GF-D8 (cell line): ENCODE results near the gene LSM7.

Source experiments
- DNase-seq: peaks from one replicate; lab custom pipeline; 2025; lab: John Stamatoyannopoulos, UW

Gene LSM7

DNA sequence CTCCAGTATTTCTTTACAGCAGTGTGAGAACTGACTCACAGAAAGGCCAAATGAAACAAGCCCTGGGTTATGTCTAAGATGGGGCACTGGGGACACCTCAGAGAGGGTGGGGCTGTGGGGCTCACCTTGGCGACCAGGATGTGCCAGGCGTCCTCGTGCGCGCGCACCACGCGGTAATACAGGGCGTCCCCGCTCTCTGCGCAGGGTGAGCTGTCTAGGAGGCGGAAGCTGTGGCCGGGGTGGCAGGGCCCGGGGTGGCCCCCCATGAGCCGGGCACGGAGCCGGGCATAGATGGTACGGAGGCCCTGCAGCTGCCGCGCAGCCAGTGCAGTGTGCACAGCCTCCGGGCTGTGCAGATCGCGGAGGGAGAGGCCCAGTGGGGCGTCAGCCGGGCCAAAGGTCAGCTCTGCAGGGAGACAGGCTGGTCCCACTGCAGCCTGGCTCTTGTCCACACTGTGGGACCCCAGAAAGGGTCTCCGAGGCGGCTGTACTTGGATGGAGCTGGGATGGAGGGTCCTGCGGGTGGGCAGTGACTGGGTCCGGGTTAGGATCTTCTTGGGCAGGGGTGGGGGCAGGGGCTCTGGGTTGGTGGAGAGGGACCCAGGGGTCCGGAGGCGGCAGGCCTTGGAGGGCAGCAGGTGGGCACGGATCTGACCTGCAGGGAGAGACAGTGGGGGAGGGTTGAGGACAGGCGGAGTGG is 49.8 kb downstream of the LSM7 start:
- no peak for DNase-seq

DNA sequence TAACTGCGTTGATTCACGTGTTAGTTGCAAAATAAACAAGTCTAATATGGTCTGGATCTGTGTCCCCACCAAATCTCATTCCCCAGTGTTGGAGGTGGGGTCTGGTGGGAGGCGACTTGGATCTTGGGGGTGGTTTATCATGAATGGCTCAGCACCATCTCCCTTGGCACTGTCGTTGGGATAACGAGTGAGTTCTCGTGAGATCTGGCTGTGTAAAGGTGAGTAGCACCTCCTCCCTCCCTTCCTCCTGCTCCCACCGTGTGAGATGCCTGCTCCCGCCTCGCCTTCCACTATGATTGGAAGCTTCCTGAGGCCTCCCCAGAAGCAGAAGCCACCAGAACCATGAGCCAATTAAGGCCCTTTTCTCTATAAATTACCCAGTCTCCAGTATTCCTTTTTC is 51.2 kb downstream of the LSM7 start:
- no peak for DNase-seq

DNA sequence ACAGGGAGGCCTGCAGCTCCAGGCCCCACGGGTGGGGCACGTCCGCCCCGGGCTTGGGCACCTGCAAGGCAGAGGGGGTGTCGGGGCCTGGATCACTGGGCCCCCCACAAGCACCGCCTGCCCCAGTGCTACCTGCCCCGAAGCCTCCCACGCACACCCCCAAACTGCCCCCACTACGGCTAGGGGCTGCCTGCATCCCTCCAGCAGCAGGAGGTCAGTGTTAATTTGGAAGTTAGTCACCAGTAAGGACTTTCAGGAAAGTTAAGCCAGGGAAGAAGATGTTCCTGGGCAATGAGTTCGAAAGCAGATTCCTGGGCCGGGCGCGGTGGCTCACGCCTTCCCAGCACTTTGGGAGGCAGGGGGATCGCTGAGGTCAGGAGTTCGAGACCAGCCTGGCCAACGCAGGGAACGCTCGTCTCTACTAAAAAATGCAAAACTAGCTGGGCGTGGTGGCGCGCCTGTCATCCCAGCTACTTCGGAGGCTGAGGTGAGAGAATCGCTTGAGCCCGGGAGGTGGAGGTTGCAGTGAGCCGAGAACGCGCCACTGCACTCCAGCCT is 51.9 kb downstream of the LSM7 start:
- DNase-seq, result no peak

DNA sequence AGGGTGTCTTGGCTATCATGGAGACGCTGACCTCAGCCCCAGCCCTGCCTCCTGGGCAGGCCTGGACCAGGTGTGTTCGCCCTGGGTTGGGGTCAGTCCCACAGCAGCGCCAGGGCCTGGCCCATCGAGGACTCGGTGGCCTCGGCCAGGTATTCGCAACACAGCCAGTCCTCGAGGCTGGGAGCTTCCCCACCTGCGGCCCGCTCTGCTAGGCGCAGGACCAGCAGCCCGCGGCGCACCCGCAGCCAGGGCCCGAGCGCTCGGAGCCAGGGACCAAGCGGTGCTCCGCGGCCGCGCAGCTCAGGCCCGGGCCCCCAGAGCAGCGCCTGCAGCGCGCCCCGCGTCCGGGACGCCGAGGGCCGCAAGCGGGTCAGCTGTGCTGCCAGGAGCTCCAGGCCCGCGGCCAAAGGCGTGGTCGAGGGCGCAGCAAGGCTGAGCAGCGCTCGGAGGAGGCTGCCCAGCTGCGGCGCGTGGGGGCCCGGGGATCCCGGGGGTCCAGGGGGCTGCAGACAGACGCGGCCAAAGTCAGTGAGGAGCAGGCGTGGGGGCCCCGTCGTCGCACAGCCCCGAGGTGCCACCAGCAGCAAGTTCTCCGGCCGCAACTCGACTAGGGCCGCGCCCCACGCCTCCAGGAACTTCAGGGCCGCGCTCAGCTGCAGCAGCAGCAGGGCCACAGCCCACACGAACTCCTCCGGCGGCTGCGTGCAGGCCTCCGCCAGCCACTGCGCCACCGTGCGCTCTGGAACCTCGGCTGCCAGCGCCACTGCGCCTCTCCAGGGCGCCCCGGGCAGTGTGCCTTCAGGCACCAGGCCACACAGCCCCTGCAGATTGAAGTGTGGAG is 52.6 kb downstream of the LSM7 start:
- DNase-seq, result no peak

DNA sequence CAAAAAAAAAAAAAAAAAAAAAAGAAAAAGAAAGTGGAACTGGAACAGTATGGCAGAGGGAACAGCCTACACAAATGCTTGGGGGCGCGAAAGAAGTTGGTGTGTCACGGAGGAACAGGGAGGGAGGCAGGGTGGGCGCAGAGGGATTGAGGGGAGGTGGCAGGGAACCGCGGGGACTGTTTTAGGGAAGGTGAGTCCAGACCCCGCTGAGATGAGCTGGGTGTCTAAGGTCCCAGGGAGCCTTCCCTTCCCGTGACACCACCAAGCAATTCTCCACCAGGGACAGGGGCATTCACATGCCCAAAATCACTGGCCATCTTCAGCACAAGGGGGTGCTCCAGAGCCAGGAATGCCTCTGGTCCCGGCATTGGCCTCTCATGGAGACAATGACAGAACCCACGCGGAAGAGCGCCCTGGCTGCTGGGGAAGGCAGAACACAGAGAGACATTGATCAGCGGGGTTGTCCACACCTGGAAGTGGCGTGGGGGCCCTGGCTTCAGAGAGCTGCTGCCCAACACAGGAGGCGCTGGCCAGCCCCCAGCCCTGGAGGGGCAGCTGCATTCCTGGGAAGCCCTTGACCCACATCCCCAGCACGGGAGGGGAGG is 53.4 kb downstream of the LSM7 start:
- peak; percentile 23 for DNase-seq

DNA sequence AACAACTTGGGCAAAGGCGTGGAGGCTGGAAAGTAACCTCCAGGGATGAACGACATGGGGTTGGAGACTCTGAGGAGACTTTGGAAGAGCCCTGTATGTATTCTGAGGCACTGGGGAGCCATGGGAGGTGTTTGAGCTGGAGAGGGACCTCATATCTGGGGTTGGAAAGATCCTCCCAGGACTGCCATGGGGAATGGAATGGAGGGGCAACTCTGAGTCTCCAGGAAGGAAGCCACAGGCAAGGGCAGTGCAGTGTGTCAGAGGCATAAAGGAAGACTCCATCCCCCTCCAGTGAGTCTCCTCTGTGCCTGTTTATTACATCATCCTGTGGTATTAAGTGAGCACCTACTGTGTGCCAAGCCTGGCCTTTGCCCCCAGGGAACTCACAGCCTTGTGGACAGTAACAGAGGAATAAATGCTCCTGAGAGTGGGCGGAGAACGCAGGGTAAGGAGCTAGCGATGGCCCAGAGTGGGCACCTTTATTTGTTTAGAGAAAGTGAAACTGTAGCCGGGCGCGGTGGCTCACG is 54.1 kb downstream of the LSM7 start:
- no peak for DNase-seq

DNA sequence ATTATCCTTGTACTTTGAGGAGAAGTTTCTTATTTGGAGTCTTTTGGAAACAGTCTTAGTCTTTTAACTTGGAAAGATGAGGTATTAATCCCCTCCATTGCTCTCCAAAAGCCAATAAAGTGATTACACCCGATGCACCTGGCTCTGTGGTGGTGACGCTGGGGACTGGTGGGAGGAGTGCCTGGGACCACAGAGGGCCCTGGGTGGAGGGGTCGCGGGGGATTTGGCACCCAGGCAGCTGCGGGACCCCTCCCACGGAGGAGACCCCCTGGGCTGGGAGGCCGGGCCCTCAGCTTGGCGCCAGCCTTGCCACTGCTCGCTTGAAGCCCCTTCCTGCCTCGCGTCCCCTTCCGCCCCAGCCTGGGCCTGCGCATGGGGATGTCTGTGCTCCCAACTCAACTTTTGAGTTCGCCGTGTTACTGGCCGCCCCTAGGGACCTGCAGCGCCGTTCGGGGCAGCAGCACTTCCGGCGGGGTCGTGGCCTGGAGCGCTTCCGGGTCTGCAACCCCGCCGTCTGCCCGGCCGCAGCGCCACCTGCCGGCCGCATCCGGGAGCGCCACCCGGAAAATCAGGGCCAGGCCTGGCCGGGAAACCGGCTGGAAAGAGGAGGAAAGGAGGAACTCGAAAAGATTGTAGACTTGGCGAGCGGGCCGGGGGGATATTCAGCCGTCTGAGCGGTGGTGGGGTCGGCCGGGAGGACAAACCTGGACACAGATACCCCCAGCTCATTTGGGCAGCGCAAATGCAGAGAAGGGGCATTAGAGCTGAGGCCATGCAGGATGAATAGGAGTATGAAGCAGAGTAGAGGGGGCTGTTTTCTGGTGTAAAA is 54.8 kb downstream of the LSM7 start:
- peak; percentile 68 for DNase-seq
